Measurements from ENCODE around the gene CTAGE1.

CTAGE1 gene

DNA sequence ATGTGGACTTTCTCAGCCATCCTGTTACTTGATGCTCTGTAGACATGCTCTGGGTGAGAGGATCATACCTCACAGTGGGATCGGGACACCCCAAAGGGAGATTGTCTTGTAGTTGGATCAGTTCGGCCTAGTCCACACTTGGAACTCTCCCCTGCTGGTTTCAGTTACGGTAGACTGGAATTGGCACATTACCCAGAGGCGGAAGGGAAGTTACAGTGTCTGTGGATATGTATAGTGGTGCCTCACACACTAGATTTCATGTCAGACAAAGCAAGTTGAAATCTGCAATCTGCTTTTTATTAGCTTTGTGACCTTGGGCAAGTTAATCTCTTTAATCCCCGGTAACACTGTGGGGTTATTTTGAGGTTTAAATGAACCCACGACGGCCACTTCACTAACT is 16.2 kb upstream of the CTAGE1 start:
- no peak for DNase-seq (ENCODE audit: low spot score)
- TF ChIP-seq, protein P1, sequence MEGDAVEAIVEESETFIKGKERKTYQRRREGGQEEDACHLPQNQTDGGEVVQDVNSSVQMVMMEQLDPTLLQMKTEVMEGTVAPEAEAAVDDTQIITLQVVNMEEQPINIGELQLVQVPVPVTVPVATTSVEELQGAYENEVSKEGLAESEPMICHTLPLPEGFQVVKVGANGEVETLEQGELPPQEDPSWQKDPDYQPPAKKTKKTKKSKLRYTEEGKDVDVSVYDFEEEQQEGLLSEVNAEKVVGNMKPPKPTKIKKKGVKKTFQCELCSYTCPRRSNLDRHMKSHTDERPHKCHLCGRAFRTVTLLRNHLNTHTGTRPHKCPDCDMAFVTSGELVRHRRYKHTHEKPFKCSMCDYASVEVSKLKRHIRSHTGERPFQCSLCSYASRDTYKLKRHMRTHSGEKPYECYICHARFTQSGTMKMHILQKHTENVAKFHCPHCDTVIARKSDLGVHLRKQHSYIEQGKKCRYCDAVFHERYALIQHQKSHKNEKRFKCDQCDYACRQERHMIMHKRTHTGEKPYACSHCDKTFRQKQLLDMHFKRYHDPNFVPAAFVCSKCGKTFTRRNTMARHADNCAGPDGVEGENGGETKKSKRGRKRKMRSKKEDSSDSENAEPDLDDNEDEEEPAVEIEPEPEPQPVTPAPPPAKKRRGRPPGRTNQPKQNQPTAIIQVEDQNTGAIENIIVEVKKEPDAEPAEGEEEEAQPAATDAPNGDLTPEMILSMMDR (IDR thresholded peaks at IDR 0.05; ENCODE audit: extremely low read depth, missing control alignments) = no peak

- TF ChIP-seq, protein P1 (IDR thresholded peaks at IDR 0.05; ENCODE audit: extremely low read depth, missing control alignments) = no peak
Measured at GRCh38 chr18:22432657-22433137, 15.0 kb upstream of the CTAGE1 start.

DNA sequence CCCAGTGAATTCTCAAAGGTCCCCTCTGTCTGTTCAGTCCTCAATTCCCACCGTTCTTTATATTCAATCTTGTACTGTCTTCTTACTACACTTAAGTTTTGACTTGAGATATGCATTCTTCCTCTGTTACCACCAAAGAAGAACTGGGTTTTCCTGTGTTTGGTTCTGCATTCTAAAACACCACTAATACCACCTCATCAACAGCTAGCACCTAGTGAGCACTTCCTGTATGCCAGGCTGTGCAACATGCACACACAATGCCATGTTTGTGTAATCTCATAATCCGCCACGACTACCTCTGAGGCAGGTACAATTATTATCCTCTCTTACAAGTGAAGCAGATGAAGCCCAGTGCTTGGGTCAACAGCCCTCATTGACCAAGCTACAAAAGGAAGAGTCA is 11.8 kb upstream of the CTAGE1 start:
- DNase-seq (ENCODE audit: low spot score) = no peak
- TF ChIP-seq, protein P1 (IDR thresholded peaks at IDR 0.05; ENCODE audit: extremely low read depth, missing control alignments) = no peak

More at GRCh38 chr18:22432657-22433137, 15.0 kb upstream of the CTAGE1 start:
- DNase-seq (ENCODE audit: low spot score) = no peak

DNA sequence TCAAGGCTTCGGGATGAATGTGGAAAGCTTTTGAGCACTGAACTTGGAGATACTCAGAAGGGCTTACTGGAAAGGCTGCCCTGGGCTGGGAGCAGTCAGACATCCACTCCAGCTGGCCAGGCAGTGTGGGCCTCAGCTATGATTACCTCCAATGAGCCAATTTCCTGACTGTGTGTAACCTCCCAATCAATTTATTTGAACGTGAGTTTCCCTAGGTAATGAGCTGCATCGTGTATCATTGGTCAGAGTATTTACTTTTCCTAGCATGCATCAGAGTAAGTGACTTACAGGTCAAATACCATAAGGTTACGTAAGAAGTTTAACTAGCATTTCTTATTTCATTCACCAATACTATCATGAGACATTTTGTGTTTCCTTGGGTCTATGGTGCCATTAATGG is 11.0 kb upstream of the CTAGE1 start:
- DNase-seq (ENCODE audit: low spot score) = no peak
- TF ChIP-seq, protein P1 (IDR thresholded peaks at IDR 0.05; ENCODE audit: extremely low read depth, missing control alignments) = no peak

DNA sequence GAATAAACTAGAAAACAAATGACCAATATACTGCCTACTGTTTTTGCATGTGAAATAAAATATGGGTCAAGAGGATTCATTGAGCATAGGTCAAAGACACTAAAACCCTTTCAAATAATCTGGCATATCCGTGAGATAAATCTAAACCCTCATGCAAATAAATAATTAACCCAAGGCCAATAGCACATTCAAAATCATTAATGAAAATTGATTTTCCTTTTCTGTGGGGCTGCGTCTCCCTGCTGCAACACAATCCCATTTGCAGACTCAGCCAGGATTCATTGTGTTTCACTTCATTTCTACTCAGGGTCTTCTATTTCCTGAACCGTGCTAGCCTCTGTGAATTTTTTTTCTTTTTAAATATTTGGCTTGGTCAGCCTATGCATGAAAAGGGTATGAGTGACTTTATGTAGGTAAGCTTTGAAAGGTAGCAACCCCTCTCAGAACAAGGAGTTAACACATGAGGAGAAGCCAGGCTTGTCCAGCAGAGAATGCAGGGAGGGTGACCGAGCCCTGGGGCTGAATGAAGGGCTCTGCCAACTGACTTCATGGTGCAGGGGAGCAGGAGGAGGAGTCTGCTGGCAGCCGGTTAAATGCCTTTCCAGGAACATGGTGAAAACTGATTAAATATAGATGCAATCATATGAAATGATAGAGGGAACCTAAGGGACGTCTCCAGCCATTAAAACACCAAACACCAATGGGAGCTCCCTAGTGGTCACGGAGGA is 10.3 kb upstream of the CTAGE1 start:
- DNase-seq (ENCODE audit: low spot score) = no peak
- TF ChIP-seq, protein P1 (IDR thresholded peaks at IDR 0.05; ENCODE audit: extremely low read depth, missing control alignments) = no peak

- no peak for DNase-seq (ENCODE audit: low spot score)
- TF ChIP-seq, protein P1 (IDR thresholded peaks at IDR 0.05; ENCODE audit: extremely low read depth, missing control alignments) = no peak
Measured at GRCh38 chr18:22424565-22424963, 6.8 kb upstream of the CTAGE1 start.

DNA sequence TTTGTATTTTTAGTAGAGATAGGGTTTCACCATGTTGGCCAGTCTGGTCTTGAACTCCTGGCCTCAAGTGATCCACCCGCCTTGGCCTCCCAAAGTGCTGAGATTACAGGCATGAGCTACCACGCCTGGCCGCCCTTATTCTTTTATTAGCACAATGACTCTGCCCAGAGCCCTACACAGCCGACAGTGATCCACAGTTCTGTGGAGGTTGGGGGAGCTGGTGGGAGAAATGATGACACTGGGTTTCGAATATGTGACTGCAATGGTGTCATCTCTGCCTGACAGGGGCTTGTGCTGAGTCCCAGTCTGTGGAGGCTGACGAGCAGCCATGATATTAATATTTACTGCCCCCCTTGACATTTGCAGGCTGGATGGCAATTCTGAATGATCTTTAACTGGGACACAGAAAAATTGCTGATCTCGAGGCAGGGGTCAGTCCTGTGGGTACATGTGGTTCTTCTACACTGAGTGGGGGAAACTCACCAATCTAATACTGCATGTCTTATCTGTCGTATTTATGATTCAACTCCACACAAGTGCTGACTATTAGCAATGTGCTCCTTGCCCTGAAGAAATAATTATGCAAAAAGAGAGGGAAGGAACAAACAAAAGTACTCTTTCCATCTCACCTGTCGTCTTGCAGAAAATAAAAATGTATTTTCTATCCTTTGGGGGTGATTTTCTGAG is 6.3 kb upstream of the CTAGE1 start:
- no peak for DNase-seq (ENCODE audit: low spot score)
- TF ChIP-seq, protein P1 (IDR thresholded peaks at IDR 0.05; ENCODE audit: extremely low read depth, missing control alignments) = no peak

All from GM20000 (cell line).